Testis (tissue), 3 donors: ENCODE results near the gene MYBPHL. TPM values are rescaled to one million over a fixed set of nuclear protein-coding genes. Genes with fewer than 3 reads are reported as not detected.

Source experiments
- DNase-seq: peaks from one replicate; pipeline ENCODE4 v3.0.0-alpha.2; 2019
- H3K27ac ChIP-seq, 2 donors: fragments of 200-600 bp; sonication (generic); one replicate each; pipeline ENCODE4 v1.5.1; 2019
- H3K27me3 ChIP-seq: fragments of 200-600 bp; sonication (generic); one replicate; pipeline ENCODE4 v1.5.1; 2019
- H3K36me3 ChIP-seq: fragments of 200-600 bp; sonication (generic); one replicate; pipeline ENCODE4 v1.5.1; 2017; ENCODE audit warnings: low read depth; ENCODE audit errors: missing control alignments
- H3K4me1 ChIP-seq: fragments of 200-600 bp; sonication (generic); one replicate; pipeline ENCODE4 v1.5.1; 2019
- H3K4me3 ChIP-seq, 2 donors: fragments of 200-600 bp; sonication (generic); one replicate each; pipeline ENCODE4 v1.5.1; 2017 to 2019
- H3K9me3 ChIP-seq: fragments of 200-600 bp; sonication (generic); one replicate; pipeline ENCODE4 v1.5.1; 2017
- POLR2A ChIP-seq: fragments of 450-650 bp; IDR thresholded peaks from one replicate; pipeline ENCODE4 v1.6.1; 2017; ENCODE audit warnings: antibody characterized with exemption, mild to moderate bottlenecking, moderate library complexity
- WGBS, 2 donors: methylation state at CpG; one replicate each; pipeline ENCODE4 v1.1.5; 2018; 5-methylcytosine and 5-hydroxymethylcytosine counted together
- intact Hi-C: fragments of 100-400 bp; cut with DNase I; formaldehyde crosslinking; loops from one replicate; pipeline ENCODE4 v1.15.1; 2023; ENCODE audit warnings: low total_unique reads
- polyA plus RNA-seq: library from polyadenylated mRNA; stranded (reverse); fragments of 350-450 nt; fragmentation: Illumina TruSeq; extraction: RNeasy Lipid Tissue Mini Kit (QIAGEN cat#74804); gene quantifications from one replicate; pipeline ENCODE4 v1.2.3, GENCODE V29; 2014; ENCODE audit warnings: low read depth, low replicate concordance; ENCODE audit not compliant: insufficient read depth
- total RNA-seq, 2 donors: library from RNA; depleted of rRNA; stranded (reverse); fragments of >200 nt; gene quantifications; one replicate each; pipeline ENCODE4 v1.2.3, GENCODE V29; 2016
- TF ChIP-seq, protein P1 (sequence below), 3 experiments: fragments of 450-650 bp in 2 of 3; fragments of 200-600 bp in 1 of 3; sonication (generic) in 1 of 3; IDR thresholded peaks; one replicate each; pipeline ENCODE4 v1.5.1; 2016 to 2019; ENCODE audit warnings: antibody characterized with exemption in 3 of 3, mild to moderate bottlenecking in 2 of 3, moderate library complexity in 1 of 3

MYBPHL gene
- total and polyA plus RNA-seq, 3 donors from 2014 or later = 0.99 to 1.5 TPM; not detected in 1

GRCh38 chr1:109269981-109270622, 36.7 kb downstream of the MYBPHL start:
- TF ChIP-seq, protein P1, sequence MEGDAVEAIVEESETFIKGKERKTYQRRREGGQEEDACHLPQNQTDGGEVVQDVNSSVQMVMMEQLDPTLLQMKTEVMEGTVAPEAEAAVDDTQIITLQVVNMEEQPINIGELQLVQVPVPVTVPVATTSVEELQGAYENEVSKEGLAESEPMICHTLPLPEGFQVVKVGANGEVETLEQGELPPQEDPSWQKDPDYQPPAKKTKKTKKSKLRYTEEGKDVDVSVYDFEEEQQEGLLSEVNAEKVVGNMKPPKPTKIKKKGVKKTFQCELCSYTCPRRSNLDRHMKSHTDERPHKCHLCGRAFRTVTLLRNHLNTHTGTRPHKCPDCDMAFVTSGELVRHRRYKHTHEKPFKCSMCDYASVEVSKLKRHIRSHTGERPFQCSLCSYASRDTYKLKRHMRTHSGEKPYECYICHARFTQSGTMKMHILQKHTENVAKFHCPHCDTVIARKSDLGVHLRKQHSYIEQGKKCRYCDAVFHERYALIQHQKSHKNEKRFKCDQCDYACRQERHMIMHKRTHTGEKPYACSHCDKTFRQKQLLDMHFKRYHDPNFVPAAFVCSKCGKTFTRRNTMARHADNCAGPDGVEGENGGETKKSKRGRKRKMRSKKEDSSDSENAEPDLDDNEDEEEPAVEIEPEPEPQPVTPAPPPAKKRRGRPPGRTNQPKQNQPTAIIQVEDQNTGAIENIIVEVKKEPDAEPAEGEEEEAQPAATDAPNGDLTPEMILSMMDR (IDR thresholded peaks at IDR 0.05) = no peak
- no peak for TF ChIP-seq POLR2A
- intact Hi-C loops = no loop called here
- 90 to 95% methylated on average over 17 of the region's 17 CpGs for WGBS, 2 donors
- peaks cover 29% of the 10 kb centered on the region for H3K4me1 ChIP-seq
- no peaks in the 10 kb centered on the region for H3K27me3 ChIP-seq
- DNase-seq = no peak
- H3K9me3 ChIP-seq = no peaks in the 10 kb centered on the region
- H3K4me3 ChIP-seq = no peak overlapping the region
- no peaks in the 10 kb centered on the region for H3K36me3 ChIP-seq
- no peak overlapping the region for H3K27ac ChIP-seq

DNA sequence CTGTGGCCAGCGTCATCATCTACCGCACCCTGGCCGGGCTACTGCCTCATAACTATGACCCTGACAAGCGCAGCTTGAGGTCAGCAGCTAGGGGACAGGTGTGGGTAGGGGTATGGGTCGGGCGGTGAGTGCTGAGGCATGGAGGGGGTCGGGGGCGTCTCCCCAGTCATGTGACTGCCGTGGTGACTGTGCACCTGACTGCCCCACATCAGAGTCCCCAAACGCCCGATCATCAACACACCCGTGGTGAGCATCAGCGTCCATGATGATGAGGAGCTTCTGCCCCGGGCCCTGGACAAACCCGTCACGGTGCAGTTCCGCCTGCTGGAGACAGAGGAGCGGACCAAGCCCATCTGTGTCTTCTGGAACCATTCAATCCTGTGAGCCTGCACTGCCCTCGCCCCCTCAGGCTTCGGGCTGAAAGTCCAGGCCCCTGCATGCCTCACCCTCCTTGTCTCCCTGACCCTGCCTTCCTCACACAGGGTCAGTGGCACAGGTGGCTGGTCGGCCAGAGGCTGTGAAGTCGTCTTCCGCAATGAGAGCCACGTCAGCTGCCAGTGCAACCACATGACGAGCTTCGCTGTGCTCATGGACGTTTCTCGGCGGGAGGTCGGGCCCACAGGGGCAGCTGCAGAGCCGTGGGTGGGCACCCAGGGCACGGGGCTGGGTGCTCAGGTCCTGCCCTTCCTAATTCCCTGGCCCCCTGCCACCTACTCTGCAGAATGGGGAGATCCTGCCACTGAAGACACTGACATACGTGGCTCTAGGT, 37.4 kb downstream of the MYBPHL start:
- H3K27ac ChIP-seq = no peak overlapping the region
- no peaks in the 10 kb centered on the region for H3K9me3 ChIP-seq
- no peaks in the 10 kb centered on the region for H3K27me3 ChIP-seq
- peaks cover 23% of the 10 kb centered on the region for H3K4me1 ChIP-seq
- H3K36me3 ChIP-seq = no peaks in the 10 kb centered on the region
- no peak for DNase-seq
- 91 to 95% methylated on average over 7 to 32 of the region's 33 CpGs for WGBS, 2 donors
- TF ChIP-seq, protein P1 (IDR thresholded peaks at IDR 0.05) = no peak
- TF ChIP-seq POLR2A = no peak
- intact Hi-C loops = no loop called here
- no peak overlapping the region for H3K4me3 ChIP-seq

DNA sequence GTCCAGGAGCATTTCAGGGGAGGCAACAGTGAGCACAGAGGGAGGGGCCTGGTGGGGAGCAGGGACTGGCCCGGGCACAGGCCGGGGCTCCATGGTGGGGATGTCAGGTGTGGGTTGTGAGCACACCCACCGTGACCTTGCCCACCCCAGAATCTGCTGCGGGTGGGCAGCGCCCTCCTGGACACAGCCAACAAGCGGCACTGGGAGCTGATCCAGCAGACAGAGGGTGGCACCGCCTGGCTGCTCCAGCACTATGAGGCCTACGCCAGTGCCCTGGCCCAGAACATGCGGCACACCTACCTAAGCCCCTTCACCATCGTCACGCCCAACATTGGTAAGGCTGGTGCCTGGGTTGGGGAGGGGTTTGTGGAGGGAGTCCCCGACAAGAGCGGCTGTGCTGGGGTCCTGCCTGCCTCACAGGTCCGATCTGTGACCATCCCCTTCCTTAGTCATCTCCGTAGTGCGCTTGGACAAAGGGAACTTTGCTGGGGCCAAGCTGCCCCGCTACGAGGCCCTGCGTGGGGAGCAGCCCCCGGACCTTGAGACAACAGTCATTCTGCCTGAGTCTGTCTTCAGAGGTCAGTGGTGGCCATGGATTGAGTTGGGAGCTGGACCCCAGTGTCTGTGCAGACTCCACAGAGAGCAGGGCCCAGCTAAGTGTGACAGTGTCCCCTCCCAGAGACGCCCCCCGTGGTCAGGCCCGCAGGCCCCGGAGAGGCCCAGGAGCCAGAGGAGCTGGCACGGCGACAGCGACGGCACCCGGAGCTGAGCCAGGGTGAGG, 38.2 kb downstream of the MYBPHL start:
- H3K36me3 ChIP-seq = no peaks in the 10 kb centered on the region
- no peak overlapping the region for H3K4me3 ChIP-seq
- WGBS, 2 donors = 96 to 98% methylated on average over 7 to 29 of the region's 29 CpGs
- H3K4me1 ChIP-seq = peaks cover 18% of the 10 kb centered on the region
- intact Hi-C loops = no loop called here
- TF ChIP-seq, protein P1 (IDR thresholded peaks at IDR 0.05) = no peak
- TF ChIP-seq POLR2A = no peak
- H3K27me3 ChIP-seq = no peaks in the 10 kb centered on the region
- H3K27ac ChIP-seq = no peak overlapping the region
- DNase-seq = no peak
- no peaks in the 10 kb centered on the region for H3K9me3 ChIP-seq

- intact Hi-C loops = no loop called here
- DNase-seq = no peak
- TF ChIP-seq, protein P1 (IDR thresholded peaks at IDR 0.05) = no peak
- TF ChIP-seq POLR2A = no peak
- 93 to 97% methylated on average over 6 to 17 of the region's 17 CpGs for WGBS, 2 donors
- Histone ChIP-seq H3K9me3 (no peaks in the 10 kb centered on the region), H3K4me3 (no peak overlapping the region), H3K36me3 (no peaks in the 10 kb centered on the region), H3K4me1 (peaks cover 16% of the 10 kb centered on the region), H3K27ac (no peak overlapping the region), H3K27me3 (no peaks in the 10 kb centered on the region)
Measured at GRCh38 chr1:109267743-109268300, 39.0 kb downstream of the MYBPHL start.
